ENCODE measurements around the gene PPP2R5D.
"Not testable (repeated sequence)": the region's sequence is repeated elsewhere in the genome, so short reads cannot be mapped to it uniquely, and the experiment has no call there.

The PPP2R5D gene

DNA sequence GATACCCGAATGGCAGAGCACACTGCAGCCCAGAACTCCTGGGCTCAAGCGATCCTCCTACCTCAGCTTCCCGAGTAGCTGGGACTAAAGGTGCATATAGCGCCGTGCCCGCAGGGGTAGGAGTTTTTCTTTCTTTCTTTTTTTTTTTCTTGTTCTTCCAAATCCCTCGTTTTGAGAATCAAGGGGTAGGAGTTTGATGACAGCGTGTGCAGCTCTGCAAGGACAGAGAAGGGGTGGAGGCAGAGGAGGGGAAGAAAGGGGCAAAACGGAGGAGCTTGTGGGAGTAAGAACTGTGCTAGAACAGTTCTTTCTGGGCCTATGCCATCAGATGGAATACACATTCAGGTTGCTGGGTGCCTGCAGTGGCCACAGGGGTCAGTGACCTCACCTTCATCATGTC, 52.3 kb downstream of the PPP2R5D start:
- DNase-seq (ENCODE audit: insufficient read length, low spot score) (no peak), FAIRE-seq (no peak)
- TF ChIP-seq, protein P1, sequence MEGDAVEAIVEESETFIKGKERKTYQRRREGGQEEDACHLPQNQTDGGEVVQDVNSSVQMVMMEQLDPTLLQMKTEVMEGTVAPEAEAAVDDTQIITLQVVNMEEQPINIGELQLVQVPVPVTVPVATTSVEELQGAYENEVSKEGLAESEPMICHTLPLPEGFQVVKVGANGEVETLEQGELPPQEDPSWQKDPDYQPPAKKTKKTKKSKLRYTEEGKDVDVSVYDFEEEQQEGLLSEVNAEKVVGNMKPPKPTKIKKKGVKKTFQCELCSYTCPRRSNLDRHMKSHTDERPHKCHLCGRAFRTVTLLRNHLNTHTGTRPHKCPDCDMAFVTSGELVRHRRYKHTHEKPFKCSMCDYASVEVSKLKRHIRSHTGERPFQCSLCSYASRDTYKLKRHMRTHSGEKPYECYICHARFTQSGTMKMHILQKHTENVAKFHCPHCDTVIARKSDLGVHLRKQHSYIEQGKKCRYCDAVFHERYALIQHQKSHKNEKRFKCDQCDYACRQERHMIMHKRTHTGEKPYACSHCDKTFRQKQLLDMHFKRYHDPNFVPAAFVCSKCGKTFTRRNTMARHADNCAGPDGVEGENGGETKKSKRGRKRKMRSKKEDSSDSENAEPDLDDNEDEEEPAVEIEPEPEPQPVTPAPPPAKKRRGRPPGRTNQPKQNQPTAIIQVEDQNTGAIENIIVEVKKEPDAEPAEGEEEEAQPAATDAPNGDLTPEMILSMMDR (IDR thresholded peaks at IDR 0.05; ENCODE audit: insufficient read depth, missing control alignments): no peak

DNA sequence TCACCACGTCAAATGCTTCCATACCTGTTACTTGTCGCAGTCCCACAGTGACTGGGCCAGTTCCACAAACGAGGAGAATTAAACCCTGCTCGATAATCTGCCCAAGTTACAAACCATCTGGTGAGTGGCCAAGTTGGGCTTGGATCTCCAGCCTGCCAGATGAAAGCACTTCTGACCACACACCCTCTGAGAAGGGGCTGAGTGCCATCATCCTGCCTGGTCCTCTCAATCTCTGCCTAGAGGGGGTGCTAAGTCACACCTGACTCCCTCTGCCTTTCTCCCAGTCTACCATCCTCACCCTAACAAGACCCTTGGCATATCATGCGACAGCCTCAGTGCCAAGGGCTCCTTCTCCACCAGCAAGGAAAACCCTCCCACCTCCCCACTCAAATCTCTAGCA, 52.8 kb downstream of the PPP2R5D start:
- DNase-seq (ENCODE audit: insufficient read length, low spot score): no peak
- FAIRE-seq: no peak
- TF ChIP-seq, protein P1 (IDR thresholded peaks at IDR 0.05; ENCODE audit: insufficient read depth, missing control alignments): no peak

DNA sequence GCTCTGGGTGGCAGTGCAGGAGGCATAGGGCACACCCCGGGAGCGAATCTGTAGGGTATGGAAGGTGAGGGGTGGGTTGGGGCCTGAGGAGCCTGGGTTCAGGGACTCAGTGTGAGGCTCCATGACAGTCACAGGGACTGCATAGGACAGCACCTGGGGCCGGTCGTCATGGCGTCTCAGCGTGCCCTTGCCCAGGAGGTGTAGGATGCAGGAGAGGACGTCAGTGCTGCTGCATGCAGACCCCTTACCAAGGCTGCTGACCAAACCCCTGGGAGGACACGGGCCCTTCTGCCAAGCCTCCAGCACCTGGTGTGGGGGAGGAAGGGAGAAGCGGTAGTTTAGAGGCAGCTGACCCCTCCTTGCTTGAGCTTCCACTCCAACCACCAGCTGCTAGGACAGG, 53.3 kb downstream of the PPP2R5D start:
- TF ChIP-seq, protein P1 (IDR thresholded peaks at IDR 0.05; ENCODE audit: insufficient read depth, missing control alignments): no peak
- DNase-seq (ENCODE audit: insufficient read length, low spot score) (no peak), FAIRE-seq (no peak)

DNA sequence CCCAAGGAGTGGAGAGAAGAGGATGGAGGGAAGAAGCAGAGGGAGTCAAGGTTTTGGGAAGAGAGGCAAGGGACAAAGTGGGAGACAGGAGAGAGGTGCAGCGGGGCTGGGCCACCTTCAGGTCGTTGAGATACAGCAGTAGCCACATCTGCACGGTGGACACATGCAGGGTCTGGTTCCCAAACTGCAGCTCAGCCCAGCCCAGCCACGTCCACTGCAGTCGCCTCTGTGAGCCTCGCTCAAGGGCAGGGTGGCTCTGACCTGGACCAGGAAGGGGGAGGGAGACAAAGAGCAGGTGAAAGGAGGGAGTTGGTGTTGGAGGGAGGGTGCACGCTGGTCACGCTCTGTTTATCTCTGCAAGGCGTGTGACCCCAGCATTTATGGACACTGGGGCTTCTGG, 54.4 kb downstream of the PPP2R5D start:
- DNase-seq (ENCODE audit: insufficient read length, low spot score): no peak
- TF ChIP-seq, protein P1 (IDR thresholded peaks at IDR 0.05; ENCODE audit: insufficient read depth, missing control alignments): no peak
- no peak for FAIRE-seq

DNA sequence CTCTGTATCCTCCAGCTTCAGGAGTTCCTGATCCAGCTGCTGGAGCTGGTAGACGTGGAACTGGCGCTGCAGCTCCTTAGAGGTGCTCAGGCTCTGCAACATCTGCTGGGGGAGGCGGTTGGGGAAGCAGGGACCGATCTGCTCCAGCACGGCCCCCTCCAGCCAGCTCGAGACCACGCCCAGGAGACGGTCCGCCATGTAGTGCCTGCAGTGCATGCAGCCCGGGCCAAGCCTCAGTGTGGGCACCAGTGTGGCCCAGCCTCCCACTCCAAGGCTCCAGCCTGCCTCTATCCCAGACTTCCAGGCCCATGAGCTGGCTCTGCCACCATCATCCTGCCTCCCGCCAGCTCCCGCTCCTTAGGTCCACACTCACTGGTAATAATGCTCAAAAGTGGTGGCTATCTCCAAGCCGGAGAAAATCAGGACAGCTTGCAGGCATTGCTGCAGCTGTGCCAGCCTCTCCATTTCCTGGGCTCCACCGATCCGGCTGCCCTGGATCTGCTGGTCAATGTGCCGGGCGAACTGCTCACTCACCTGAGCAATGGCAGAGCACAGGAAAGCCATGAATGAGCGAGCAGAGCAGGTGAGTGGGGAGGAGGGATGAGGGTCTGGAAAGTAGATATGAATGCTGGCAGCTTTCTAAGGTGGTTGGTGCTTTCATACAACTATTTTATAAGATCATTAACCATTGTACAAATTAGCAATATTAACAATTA, 56.3 kb downstream of the PPP2R5D start:
- TF ChIP-seq, protein P1 (IDR thresholded peaks at IDR 0.05; ENCODE audit: insufficient read depth, missing control alignments): no peak
- no peak for FAIRE-seq

DNA sequence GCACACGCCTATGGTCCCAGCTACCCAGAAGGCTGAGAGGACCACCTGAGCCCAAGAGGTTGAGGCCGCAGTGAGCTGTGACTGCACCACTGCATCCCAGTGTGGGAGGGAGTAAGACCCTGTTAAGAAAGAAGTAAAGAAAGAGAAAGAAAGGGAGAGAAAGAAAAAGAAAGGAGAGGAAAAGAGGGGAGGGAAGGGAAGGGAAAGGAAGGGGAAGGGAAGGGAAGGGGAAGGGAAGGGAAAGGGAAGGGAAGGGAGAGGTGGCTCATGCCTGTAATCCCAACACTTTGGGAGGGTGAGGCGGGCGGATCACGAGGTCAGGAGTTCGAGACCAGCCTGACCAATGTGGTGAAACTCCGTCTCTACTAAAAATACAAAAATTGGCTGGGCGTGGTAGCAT, 57.1 kb downstream of the PPP2R5D start:
- not testable (repeated sequence) for DNase-seq (ENCODE audit: insufficient read length, low spot score); FAIRE-seq

More for the DNA sequence above, 56.3 kb downstream of the PPP2R5D start:
- DNase-seq (ENCODE audit: insufficient read length, low spot score): no peak

DNA sequence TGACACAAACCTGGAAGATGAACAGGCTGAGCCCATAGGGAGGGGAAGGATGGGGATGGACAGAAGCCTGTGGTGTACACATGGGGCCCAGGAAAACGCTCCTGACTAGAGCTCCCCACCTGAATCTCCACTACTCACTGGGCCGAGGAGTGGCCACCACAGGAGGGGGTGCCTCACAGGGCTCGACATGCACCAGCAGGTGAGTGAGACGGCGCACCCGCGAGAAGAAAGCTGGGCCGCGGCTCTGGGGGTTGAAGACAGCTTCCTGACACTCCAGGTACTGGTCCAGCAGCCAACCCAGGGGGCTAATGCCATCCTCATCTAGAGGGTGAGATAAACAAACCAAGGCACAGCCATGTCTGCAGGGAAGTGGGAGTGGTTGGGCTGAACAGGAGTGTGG, 58.9 kb downstream of the PPP2R5D start:
- FAIRE-seq (no peak), DNase-seq (ENCODE audit: insufficient read length, low spot score) (no peak)
- TF ChIP-seq, protein P1 (IDR thresholded peaks at IDR 0.05; ENCODE audit: insufficient read depth, missing control alignments): no peak

Data from D721Med (cell line).